ENCODE measurements around the gene PUS1. TPM values are rescaled to one million over a fixed set of nuclear protein-coding genes. Genes with fewer than 3 reads are reported as not detected.

PUS1 gene
- total and polyA plus RNA-seq, 3 donors from 2014 or later: 16.9 to 26.0 (median 25.2) TPM

GRCh38 chr12:131938082-131938481 is 9.0 kb downstream of the PUS1 start:
- H3K36me3 ChIP-seq (ENCODE audit: low read depth, missing control alignments): no peaks in the 10 kb centered on the region
- no peaks in the 10 kb centered on the region for H3K27me3 ChIP-seq
- no peak overlapping the region for H3K27ac ChIP-seq
- intact Hi-C loops (cut with DNase I; ENCODE audit: low total_unique reads): no loop called here
- no peak for TF ChIP-seq POLR2A (IDR thresholded peaks at IDR 0.05)
- no peaks in the 10 kb centered on the region for H3K9me3 ChIP-seq
- H3K4me3 ChIP-seq: no peak overlapping the region
- no peak for DNase-seq
- 75 to 77% methylated on average over 7 of the region's 7 CpGs for WGBS, 2 donors
- H3K4me1 ChIP-seq: no peaks in the 10 kb centered on the region

- 90 to 95% methylated on average over 16 of the region's 16 CpGs for WGBS, 2 donors
- Histone ChIP-seq H3K27me3 (no peaks in the 10 kb centered on the region), H3K4me1 (no peaks in the 10 kb centered on the region), H3K27ac (no peak overlapping the region), H3K9me3 (no peaks in the 10 kb centered on the region), H3K36me3 (ENCODE audit: low read depth, missing control alignments) (no peaks in the 10 kb centered on the region), H3K4me3 (no peak overlapping the region)
- TF ChIP-seq, protein P1, sequence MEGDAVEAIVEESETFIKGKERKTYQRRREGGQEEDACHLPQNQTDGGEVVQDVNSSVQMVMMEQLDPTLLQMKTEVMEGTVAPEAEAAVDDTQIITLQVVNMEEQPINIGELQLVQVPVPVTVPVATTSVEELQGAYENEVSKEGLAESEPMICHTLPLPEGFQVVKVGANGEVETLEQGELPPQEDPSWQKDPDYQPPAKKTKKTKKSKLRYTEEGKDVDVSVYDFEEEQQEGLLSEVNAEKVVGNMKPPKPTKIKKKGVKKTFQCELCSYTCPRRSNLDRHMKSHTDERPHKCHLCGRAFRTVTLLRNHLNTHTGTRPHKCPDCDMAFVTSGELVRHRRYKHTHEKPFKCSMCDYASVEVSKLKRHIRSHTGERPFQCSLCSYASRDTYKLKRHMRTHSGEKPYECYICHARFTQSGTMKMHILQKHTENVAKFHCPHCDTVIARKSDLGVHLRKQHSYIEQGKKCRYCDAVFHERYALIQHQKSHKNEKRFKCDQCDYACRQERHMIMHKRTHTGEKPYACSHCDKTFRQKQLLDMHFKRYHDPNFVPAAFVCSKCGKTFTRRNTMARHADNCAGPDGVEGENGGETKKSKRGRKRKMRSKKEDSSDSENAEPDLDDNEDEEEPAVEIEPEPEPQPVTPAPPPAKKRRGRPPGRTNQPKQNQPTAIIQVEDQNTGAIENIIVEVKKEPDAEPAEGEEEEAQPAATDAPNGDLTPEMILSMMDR (IDR thresholded peaks at IDR 0.05): no peak
- no peak for TF ChIP-seq POLR2A (IDR thresholded peaks at IDR 0.05)
- DNase-seq: no peak
- intact Hi-C loops (cut with DNase I; ENCODE audit: low total_unique reads): no loop called here
Measured at GRCh38 chr12:131939007-131939406, 9.9 kb downstream of the PUS1 start.

DNA sequence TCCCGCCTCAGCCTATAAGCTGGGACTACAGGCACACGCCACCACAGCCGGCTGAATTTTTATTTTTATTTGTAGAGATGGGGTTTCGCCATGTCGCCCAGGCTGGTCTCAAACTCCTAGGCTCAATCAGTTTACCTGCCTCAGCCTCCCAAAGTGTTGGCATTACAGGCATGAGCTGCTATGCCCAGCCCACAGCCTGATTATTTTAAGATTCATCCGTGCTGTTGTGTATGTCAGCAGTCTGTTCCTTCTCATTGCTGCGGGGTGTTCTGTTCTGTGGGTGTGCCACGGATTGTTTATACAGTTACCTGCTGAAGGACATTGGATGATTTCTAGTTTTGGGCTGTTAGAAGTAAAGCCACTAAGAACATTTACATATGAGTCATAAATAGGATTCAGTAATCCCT is 11.1 kb downstream of the PUS1 start:
- intact Hi-C loops (cut with DNase I; ENCODE audit: low total_unique reads): no loop called here
- DNase-seq: no peak
- H3K9me3 ChIP-seq: no peaks in the 10 kb centered on the region
- no peaks in the 10 kb centered on the region for H3K27me3 ChIP-seq
- no peaks in the 10 kb centered on the region for H3K4me1 ChIP-seq
- WGBS, 2 donors: 87 to 89% methylated on average over 8 of the region's 8 CpGs
- no peak overlapping the region for H3K27ac ChIP-seq
- H3K4me3 ChIP-seq: no peak overlapping the region
- H3K36me3 ChIP-seq (ENCODE audit: low read depth, missing control alignments): no peaks in the 10 kb centered on the region
- TF ChIP-seq, protein P1 (IDR thresholded peaks at IDR 0.05): no peak
- TF ChIP-seq POLR2A (IDR thresholded peaks at IDR 0.05): no peak

- no peak overlapping the region for H3K4me3 ChIP-seq
- no peaks in the 10 kb centered on the region for H3K36me3 ChIP-seq (ENCODE audit: low read depth, missing control alignments)
- H3K27ac ChIP-seq: no peak overlapping the region
- intact Hi-C loops (cut with DNase I; ENCODE audit: low total_unique reads): no loop called here
- no peaks in the 10 kb centered on the region for H3K4me1 ChIP-seq
- H3K27me3 ChIP-seq: no peaks in the 10 kb centered on the region
- H3K9me3 ChIP-seq: no peaks in the 10 kb centered on the region
- TF ChIP-seq, protein P1 (IDR thresholded peaks at IDR 0.05): no peak
- TF ChIP-seq POLR2A (IDR thresholded peaks at IDR 0.05): no peak
- DNase-seq: no peak
- 89 to 94% methylated on average over 32 to 46 of the region's 46 CpGs for WGBS, 2 donors
Measured at GRCh38 chr12:131941116-131941986, 12.3 kb downstream of the PUS1 start.

- 91 to 98% methylated on average over 5 to 7 of the region's 7 CpGs for WGBS, 2 donors
- Histone ChIP-seq H3K4me1 (no peaks in the 10 kb centered on the region), H3K27me3 (no peaks in the 10 kb centered on the region), H3K4me3 (no peak overlapping the region), H3K27ac (no peak overlapping the region), H3K36me3 (ENCODE audit: low read depth, missing control alignments) (no peaks in the 10 kb centered on the region), H3K9me3 (no peaks in the 10 kb centered on the region)
- intact Hi-C loops (cut with DNase I; ENCODE audit: low total_unique reads): no loop called here
- TF ChIP-seq POLR2A (IDR thresholded peaks at IDR 0.05): no peak
- TF ChIP-seq, protein P1 (IDR thresholded peaks at IDR 0.05): no peak
- DNase-seq: no peak
Measured at GRCh38 chr12:131941987-131942341, 12.9 kb downstream of the PUS1 start.
